ENCODE results near the gene BBC3.

DNA sequence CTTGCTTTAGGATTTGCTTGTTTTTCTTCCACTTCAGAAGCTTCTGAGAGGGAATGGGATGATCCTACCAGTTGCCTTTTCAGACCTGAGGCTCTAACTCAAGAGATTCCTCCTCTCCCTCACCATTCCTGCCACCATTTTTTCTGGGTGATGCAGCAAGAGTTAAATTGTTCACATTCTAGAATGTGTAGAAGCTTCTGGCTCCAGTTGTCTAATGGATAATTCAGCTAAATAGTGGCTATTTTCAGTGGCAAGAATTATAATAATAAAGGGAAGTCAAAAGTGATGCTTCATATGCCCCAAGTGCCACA lies 20.9 kb downstream of the BBC3 start:
- no peak for TF ChIP-seq POLR2A (IDR thresholded peaks at IDR 0.05; ENCODE audit: low read depth, low read length)
- no peak for TF ChIP-seq TAF1 (IDR thresholded peaks at IDR 0.05; ENCODE audit: borderline replicate concordance, low read depth, low read length)
